GM18858 (cell line): ENCODE data around the gene MVK.
"Not testable (repeated sequence)": the region's sequence is repeated elsewhere in the genome, so short reads cannot be mapped to it uniquely, and the experiment has no call there.

ENCODE experiments used
- ATAC-seq: cut with Tn5 transposase; IDR thresholded peaks from one replicate; pipeline ENCODE4 v1.9.1; 2021; ENCODE audit not compliant: unreplicated experiment

The MVK gene

DNA sequence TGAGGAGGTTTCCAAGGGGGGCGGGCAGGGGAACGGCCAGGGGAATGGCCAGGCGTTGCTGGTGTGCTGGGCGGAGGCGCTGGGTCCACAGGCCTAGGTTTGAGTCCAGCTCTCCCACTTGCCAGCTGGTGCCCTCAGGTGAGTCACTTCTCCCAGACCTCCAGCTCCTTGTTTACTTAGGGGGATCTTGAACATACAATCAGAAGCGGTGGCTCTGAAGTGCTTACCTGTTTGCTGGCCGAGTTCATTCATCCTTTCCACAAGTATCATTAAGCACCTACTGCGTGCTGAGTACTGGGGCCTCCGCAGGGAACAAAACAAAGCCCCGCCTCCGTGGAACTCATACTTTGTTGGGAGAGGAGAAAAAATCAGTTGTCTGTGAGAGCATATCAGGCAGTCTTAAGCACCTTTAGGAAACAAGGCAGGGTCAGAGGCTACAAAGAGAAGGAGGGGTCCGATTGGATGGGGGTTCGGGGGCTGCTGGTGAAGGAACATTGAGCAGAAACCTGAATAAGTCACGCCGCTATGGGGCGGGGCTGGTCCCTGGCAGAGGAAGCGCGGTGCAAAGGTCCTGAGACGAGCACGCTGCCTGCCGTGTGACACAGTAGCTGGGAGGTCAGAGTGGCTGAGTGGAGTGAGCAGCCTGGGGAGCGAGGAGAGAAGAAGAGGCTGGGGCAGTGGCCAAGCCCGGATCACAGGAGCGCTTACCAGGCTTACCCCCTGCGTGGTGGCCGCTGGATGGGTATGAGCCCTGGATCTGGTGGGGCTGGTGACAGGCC, 15.1 kb downstream of the MVK start:
- no peak for ATAC-seq

DNA sequence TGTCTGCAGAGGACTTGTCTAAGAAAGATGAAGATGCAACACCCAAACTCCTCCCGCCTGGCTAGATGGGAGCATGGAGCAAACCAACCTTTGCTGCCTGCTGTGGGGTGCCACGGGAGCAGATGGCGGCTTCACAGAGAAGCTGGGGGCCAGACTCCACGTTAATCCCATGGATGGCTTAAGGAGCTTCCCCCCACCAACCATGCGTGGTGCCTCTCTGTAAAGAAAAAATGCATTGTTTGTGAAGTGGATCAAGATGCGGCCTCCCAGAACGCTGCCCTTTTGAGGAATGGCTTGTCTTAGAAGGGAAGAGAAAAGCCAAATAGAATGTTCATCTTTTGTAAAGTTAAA, 15.6 kb downstream of the MVK start:
- ATAC-seq = no peak

DNA sequence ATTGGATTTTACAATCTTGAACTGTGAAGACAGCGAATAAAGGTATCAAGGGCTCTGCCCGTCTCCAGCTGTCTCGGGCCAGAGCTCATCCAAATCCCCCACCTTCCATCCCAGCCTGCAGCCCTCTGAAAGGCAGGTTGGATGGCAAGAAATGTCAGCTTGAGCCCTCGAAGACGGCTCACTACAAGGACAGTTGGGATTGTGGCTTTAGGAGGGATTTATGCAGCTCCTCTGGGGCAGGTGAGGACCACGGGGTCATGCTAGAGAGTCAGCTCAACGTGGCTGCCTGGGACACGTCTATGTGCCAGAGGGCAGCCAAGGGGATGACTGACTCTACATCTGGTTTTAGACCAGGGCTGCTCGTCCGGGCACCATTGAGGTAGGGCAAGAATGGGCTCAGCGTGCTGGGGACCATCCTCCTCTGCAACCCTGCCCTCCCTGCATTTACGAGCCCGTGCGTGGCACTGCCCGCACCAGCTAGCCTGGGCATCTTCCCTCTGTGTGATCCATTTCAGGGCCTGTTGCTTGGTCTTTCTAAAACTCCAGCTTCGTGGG, 16.2 kb downstream of the MVK start:
- ATAC-seq = no peak

DNA sequence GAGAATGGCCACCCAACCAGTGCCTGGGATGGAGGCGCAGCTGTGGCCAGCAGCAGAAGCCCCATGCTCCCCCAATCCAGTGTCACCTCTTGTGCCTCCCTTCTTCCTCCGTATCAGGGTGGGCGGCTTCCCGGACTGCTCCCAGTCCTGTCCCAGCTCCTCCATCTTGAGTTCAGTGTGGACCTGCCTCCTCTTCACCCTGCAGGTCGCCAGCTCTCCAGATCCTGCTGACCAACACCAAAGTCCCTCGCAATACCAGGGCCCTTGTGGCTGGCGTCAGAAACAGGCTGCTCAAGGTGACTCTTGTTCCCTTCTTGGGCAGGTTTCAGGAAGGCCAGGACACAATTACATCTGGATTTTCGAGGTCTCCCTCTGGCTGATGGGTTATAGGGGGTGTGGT, 17.0 kb downstream of the MVK start:
- no peak for ATAC-seq

DNA sequence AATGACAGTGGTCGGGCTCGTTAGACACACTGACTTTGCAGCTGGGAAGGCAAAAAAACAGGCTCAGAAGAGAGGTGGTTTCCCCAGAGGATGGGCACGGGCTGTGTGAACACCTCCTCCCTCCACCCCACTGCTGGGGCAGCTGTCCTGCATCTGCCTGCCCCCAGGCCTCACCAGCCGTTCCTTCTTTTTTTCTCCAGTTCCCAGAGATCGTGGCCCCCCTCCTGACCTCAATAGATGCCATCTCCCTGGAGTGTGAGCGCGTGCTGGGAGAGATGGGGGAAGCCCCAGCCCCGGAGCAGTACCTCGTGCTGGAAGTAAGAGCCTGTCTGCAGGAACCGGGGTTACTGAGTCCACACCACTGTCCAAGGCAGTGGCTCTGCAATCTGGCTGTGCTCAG, 17.4 kb downstream of the MVK start:
- no peak for ATAC-seq

DNA sequence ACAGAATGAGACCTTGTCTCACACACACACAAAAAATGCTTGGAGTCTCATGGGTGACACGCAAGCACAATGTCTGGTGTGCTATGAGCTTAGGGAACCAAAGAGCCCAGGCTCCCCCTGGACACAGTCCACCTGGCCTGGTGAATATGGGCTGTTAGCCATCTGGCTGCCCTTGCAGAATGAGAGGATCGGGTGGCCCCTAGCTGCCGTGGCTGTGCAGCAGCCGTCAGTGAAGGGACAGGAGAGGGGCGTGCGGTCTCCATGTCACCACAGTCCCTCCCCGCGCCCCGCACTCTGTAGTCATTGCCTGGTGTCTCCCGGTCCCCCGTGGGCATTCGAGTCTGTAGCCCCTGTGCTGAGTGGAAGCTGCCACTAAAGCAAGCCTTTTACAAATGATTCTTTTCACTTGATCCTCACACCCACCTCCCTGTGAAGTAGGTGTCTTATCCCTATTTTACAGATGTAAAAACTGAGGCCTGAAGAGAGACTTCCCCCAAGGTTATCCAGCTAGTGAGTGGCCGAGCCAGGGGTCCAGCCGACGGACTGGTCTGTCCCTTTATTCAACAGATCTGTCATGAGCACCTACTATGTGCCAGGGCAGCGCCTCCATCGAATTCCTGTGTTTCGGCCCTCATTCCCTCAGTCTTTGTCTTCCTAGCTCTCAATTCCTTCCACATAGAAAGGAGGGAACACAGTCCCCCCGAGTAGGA, 18.8 kb downstream of the MVK start:
- ATAC-seq = no peak

DNA sequence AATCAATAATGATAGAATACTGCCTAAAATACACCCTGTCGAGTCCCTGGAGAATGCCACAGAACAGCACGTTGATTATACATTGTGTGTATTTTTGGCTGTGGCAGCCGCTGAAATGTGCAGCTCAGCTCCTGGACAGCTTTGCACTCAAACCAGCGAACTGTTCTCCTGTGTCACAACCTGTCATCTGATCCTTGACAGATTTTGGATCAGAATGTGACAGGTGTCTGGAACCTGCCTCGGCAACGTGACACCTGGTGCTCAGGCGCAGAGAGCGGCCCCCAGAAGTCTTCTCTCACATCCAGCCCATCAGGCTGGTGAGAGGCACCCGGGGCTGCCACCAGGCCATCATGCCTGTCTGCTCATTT, 19.3 kb downstream of the MVK start:
- ATAC-seq = no peak

DNA sequence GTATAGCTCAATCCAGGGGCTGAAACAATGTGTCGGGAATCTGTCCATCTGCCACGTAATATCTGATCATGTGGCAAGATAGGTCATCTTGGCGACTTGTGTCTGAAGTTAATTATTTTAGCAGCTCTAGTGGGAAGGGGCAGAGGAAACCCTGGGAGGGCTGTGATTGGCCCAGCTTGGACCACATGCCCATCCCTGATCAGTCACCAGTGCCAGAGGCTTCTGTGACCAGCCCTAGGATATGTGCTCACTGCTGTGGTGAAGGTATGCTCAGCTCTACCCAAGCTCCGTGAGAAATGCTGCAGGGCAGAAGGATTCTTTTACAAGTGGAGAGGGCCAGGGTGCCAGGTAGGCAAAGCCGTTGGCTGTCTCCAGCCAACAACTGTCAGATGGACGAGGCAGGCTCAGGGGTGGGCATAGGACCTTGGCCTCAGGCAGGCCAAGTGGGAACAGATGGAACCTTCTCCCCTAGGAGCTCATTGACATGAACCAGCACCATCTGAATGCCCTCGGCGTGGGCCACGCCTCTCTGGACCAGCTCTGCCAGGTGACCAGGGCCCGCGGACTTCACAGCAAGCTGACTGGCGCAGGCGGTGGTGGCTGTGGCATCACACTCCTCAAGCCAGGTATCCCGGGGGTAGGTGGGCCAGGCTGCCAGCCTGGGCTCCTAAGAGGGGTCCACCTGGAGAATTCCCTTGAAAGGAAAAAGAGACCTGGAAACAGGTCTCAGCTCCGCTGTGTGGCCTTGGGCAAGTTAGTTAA, 21.1 kb downstream of the MVK start:
- ATAC-seq = no peak

DNA sequence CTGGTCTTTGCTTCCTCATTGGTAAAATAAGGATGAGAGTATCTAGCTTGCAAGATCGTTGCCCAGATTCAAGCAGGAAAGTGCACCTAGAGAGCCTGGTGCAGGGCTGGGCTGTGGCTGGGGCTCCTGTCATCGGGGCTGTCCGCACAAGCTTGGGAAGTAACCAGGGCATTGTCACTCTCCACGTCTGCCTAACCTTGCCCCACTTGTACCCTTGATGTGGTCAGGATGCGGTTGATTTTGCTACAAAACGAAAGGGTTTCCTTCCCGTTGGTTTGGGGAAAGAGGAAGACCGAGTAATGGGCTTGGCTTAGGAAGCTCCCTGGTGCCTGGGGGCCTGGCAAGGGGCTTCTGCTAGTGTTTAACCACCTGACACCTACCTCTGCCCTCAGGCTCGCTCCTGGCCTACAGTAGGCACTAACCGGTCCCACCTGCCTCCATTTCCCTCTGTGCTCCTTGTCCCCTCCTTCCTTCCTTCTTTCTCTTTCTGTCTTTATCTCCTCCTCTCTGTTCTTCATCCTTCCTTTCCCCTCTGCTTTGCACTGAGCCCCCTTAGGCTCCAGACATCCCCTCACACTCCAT, 21.8 kb downstream of the MVK start:
- no peak for ATAC-seq

DNA sequence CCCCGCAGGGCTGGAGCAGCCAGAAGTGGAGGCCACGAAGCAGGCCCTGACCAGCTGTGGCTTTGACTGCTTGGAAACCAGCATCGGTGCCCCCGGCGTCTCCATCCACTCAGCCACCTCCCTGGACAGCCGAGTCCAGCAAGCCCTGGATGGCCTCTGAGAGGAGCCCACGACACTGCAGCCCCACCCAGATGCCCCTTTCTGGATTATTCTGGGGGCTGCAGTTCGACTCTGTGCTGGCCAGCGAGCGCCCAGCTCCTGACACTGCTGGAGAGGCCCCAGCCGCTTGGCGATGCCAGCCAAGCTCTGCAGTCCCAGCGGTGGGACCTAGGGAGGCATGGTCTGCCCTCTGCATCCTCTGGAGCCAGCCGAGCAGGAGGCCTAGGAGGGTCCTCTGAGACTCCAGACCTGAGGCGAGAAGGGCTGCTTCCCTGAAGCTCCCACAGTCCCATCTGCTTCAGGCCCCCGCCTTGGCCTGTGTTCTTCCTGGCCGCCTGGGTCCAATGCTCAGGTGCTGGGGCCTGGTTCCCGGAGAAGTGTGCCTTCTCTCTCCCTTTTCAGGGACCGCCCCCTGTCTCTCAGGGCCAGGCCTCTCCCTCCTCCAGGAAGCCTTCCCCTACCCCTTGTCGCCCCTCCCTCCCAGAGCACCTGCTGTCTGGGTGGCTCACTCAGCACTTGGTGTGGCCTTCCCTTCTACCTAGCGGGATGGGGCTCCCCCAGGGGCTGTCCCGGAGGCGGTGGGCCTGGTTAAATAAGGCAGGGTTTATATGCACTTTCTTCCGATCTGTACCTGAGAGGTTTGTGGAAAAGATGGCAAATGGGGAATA, 23.0 kb downstream of the MVK start:
- no peak for ATAC-seq

DNA sequence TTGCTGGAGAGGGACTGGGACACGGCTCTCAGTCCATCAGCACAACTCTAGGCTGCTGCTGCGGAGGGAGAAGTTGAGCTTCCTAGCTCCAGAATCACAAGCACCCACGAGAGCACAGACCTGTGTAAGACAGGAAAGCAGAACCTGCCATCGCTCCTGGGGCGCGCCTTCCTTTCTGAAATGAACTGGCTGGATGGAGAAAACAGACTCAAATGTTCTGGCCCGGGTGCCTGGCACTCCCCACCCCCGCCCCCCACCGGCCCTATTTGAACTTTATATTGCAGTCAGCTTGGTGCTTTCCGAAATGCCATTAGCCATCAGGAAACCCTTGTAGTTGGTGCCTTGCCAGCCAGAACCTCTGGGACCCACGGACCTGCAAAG, 23.8 kb downstream of the MVK start:
- no peak for ATAC-seq

DNA sequence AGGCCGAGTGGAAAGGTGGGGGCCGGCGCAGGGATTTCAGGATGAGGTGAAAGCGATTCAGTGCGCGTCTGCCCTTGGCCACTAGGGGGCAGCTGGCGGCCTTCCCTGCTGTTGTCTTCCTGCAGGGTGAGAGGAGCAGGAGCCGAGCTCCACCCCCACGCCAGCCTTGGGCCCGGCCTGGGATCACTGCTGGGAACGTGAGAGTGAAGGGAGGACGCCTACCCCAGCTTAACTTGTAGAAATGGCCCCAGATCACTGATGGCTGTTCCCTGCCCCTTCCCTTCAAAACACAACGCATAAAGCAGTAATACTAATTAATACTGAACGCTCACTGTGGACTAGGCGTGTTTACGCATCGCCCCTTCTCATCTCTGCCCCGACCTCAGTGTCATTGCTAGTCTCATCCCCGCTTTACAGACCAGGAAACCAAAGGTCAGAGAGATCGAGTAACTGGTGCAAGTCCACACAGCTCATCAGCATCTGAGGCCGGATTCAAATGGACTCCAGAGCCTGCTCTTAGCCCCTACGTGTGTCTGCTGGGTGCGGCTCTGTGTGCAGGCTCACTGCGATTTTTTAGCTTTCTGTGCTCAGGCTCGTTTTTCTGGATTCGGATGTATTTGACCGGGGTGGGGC, 24.3 kb downstream of the MVK start:
- ATAC-seq = no peak

DNA sequence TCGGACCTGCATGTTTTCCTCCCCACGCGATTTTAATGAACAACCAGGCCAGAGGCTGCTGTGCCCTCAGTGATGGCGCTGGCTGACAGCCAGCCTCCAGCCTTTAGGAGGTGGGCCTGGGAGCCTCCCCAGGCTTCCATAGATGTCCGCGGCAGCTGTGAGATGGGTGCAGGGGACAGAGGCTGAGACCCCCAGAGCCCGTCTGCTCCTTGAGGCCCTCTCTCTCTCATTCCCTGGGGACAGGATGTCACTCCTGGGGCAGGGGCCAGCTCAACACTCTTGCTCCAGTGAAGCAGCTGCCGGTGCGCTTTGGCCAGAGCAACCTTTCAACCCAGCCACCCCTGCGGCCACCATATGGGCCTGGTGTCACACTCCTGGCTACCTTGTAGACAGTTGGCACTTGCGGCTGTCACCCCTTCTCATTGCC, 24.8 kb downstream of the MVK start:
- ATAC-seq = no peak

DNA sequence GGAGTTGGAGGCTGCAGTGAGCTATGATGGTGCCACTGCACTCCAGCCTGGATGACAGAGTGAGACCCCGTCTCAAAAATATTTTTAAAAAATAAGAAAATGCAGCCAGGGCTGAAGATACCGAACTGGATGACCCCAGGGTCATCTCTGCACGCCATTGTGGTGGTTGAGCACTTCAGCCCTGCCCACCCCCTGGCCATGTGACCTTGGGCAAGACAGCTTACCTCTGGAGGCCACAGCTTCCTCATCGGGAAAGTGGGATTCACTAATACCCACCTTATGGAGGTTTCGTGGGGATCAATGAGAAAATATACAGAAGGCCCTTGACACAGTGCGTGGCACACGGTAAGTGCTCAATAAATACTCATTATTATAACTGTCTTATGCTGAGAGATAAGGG, 25.5 kb downstream of the MVK start:
- ATAC-seq = no peak

DNA sequence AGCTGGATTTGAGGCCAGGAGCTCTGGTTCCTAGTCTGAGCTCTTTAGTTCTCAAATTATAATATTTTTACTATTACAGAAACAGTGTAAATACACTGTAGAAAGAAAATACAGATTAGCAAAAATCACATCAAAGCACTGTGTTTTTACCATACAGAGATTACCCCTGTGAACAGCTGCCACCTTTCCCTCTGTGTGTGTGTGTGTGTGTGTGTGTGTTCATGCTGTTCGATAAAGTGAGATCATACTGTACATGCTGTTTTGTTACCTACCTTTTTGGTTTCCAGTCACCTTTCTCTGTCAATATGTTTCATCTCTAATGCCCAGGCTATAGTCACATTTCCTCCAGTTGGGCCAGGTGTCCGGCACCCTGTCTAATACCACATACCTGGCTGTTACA, 26.9 kb downstream of the MVK start:
- ATAC-seq = no peak

DNA sequence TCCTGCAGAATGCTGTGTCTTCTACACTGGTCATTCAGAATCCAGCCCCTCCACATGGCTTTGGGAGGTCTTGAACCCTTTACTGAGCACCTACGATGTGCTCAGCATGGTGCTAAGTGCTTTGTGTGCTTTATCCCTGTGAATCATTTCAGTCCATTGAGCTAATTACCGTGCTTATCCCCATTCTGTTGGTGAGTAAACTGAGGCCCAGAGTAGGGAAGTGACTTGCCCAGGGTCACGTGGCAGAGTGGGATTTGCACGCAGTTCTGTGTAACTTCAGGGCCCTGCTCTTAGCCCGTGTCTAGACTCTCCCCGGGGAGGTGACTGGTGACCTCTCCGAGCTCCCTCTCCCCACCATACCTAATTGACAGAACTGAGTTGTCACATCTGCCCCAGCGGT, 27.4 kb downstream of the MVK start:
- no peak for ATAC-seq

DNA sequence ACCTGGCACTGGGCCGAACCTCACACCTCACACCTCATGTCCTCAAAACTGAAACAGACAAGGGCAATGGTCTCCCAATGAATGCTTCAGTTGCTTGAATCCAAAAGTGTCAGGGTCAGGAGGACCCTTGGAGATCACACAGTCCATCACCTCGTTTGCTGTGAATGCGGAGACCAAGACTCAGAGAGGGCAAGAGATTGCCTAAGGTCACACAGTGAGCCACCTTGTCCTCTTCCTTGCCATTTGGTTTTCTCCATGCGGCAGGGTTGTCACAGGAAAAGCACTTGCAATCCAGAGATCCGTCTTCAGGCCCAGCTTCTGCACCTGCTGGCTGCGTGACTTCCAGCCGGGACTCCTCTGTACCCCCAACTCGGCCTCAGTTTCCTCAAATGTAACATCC, 28.0 kb downstream of the MVK start:
- ATAC-seq = no peak

DNA sequence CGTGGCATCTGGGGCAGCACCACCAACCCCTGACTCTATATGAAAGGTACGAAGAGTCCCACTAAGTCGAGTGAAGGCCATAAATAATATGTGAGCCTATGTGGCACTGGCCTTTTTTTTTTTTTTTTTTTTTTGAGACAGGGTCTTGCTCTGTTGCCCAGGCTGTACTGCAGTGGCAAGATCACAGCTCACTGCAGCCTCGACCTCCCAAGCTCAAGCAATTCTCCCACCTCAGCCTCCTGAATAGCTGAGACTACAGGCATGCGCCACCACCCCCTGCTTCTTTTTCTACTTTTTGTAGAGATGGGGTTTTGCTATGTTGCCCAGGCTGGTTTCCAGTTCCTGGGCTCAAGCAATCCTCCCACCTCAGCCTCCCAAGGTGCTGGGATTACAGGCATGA, 28.5 kb downstream of the MVK start:
- not testable (repeated sequence) for ATAC-seq

DNA sequence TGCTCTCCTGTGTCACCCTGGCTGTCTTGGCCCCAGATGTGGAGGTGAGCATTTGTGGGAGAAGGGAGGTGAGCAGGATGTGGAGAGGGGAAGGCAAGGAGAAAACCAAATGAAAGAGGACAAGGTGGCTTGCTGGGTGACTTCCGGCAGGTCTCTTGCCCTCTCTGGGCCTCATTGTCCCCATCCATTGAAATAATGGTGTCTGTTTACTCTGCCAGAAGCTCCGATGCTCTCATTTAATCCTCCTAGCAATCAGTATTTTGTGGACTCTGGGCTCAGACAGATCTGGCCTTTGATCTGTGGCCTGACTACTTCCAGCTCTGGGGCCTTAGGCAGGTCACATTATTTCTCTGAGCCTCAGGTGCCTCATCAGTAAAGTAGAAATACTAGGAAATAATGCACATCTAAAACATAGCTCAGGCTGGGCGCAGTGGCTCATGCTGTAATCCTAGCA, 30.6 kb downstream of the MVK start:
- ATAC-seq = no peak

DNA sequence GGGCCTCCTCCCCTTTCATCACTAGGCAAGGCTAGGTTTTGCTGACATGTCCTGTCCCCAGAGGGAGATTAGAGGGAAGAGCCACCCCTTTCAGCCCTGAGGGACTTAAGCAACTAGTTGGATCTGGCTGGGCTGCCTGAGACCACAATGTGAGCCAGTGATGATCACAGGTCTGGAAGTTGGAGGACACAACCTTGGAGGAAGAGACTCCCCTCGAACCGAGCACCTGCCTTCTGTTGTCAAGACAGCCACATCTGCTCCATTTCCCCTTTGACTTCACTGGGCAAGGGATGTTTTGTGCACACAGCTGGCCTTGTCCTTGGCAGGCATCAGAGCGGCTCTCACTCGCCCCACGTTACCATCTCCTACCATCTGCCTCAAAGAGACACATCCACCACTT, 31.4 kb downstream of the MVK start:
- no peak for ATAC-seq
